Suprapubic skin (tissue), 4 donors: ENCODE results near the gene MINPP1.

Source experiments
- CTCF ChIP-seq, 2 donors: fragments of 200-600 bp in 1 of 2; fragments of 450-650 bp in 1 of 2; sonication (generic) in 1 of 2; IDR thresholded peaks; one replicate each; pipeline ENCODE4 v1.5.1; 2016 to 2019; ENCODE audit warnings: antibody characterized with exemption in 2 of 2, mild to moderate bottlenecking in 1 of 2, moderate library complexity in 1 of 2
- EP300 ChIP-seq: sonication (generic); formaldehyde crosslinking; IDR thresholded peaks from one replicate; pipeline ENCODE4 v1.6.1; 2017; ENCODE audit warnings: antibody characterized with exemption
- POLR2A ChIP-seq, 2 donors: fragments of 450-650 bp; IDR thresholded peaks; one replicate each; pipeline ENCODE4 v1.6.1; 2017; ENCODE audit warnings: antibody characterized with exemption in 2 of 2, mild to moderate bottlenecking in 2 of 2, moderate library complexity in 2 of 2
- POLR2AphosphoS5 ChIP-seq, 3 donors: sonication (generic); formaldehyde crosslinking; IDR thresholded peaks; one replicate each; pipeline ENCODE4 v1.6.1; 2017; ENCODE audit warnings: antibody characterized with exemption in 3 of 3

- no peak for TF ChIP-seq CTCF (IDR thresholded peaks at IDR 0.05)
- TF ChIP-seq POLR2A (IDR thresholded peaks at IDR 0.05): no peak
- no peak for TF ChIP-seq POLR2AphosphoS5 (IDR thresholded peaks at IDR 0.05)
- TF ChIP-seq EP300: no peak
These were observed 36.4 kb downstream of the MINPP1 start for GRCh38 chr10:87541114-87541513.
